ENCODE measurements around the gene RPA3.

Gene RPA3

DNA sequence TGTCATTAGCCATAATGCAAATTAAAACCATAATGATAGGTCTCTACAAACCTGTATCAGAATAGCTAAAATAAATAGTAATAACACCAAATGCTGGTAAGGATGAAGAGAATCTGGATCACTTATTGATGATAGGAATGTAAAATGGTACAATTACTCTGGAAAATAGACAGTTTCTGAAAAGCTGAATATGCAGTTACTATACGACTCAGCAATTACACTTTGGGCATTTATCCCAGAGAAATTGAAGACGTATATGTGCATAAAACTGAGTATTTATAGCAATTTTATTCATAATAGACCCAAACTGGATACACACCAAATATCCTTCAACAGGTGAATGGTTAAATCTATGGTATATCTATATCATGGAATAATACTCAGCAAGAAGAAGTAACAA lies 7.9 kb downstream of the RPA3 start:
- DNase-seq (ENCODE audit: low spot score), result no peak
- TF ChIP-seq, protein P1, sequence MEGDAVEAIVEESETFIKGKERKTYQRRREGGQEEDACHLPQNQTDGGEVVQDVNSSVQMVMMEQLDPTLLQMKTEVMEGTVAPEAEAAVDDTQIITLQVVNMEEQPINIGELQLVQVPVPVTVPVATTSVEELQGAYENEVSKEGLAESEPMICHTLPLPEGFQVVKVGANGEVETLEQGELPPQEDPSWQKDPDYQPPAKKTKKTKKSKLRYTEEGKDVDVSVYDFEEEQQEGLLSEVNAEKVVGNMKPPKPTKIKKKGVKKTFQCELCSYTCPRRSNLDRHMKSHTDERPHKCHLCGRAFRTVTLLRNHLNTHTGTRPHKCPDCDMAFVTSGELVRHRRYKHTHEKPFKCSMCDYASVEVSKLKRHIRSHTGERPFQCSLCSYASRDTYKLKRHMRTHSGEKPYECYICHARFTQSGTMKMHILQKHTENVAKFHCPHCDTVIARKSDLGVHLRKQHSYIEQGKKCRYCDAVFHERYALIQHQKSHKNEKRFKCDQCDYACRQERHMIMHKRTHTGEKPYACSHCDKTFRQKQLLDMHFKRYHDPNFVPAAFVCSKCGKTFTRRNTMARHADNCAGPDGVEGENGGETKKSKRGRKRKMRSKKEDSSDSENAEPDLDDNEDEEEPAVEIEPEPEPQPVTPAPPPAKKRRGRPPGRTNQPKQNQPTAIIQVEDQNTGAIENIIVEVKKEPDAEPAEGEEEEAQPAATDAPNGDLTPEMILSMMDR (IDR thresholded peaks at IDR 0.05; ENCODE audit: extremely low read depth, missing control alignments), result no peak

DNA sequence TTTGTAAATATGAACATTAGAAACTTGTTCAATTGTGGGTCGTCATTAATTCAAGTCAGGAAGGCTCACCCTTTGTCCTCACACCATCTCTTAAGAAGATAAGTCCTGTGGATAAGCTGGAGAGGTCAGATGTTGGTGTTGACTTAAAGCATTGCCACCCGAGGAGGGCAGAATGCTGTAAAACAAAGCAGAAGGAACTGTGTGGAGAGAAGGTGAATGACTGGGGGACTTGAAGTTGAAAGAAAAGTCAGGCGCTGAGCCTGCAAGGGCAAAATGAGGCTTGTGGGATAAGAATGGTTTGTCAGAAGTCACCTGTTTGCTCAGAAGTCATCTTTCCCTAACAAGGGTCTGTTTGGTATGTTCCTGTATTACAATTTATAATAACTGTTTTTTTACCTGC lies 9.1 kb downstream of the RPA3 start:
- TF ChIP-seq, protein P1 (IDR thresholded peaks at IDR 0.05; ENCODE audit: extremely low read depth, missing control alignments), result no peak

DNA sequence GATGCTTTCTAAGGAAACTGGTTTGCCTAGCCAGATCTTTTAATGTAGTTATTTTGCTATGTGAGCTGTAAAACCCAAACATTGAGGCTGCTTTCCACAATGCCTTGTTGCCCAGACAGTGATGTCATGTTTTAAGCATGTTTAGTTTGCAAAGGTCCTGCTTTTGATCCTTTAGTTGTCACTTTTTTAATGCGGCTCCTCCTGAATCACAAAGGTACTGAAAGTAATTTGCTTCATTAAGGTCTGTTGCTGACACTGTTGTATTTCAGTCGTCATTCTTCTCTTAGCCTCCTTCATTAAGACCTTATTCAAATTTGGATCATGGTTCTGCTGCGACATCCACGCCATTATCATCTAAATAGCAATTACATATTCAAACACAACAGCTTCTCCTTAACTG lies 10.6 kb downstream of the RPA3 start:
- DNase-seq (ENCODE audit: low spot score), result no peak
- TF ChIP-seq, protein P1 (IDR thresholded peaks at IDR 0.05; ENCODE audit: extremely low read depth, missing control alignments), result no peak

More for the DNA sequence above, 9.1 kb downstream of the RPA3 start:
- DNase-seq (ENCODE audit: low spot score), result no peak

DNA sequence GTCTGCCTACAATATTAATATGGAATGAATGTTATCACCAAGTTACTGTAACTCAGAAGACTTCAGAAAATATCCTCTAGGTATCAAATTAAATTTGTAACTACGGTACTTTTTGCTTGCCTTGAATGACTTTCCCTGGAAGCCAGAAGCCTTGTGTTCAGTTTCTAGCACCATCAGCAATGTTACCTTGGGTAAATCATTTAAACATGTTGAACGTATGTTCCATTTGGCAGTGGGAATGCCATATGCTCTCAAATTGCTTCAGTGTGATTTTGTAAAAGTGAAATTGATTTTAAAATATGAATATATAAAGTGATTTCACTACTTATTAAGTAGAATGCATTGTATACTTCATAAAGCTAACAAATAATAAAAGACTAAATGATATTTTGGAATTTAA lies 11.2 kb downstream of the RPA3 start:
- no peak for DNase-seq (ENCODE audit: low spot score)
- TF ChIP-seq, protein P1 (IDR thresholded peaks at IDR 0.05; ENCODE audit: extremely low read depth, missing control alignments), result no peak

DNA sequence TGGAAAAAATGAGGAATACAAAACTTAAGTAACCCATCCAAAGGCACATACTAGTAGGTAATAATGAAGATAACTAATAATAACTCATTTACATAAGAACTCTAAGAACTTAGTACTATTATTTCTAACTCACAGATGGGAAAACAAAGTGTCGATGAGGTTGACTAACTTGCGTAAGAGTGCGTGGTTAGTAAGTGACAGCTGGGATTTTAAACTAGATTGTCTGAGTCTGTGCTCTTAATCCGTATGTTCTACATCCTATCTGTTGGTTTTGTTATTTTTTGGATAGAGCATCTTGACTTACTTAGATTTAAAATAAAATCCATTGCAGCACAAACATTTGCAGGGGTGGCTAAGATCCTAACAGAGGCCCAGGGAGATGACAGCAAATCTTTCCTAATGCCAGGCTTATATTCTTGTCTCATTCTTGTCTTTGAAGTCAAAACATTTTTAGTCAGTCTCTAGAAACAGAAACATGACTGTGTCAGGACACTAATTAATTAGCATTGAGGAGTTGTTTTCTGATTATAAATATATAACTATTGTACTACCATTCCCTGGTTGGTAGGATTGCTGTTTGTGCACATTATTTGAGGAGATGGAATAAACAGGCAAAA lies 11.7 kb downstream of the RPA3 start:
- TF ChIP-seq, protein P1 (IDR thresholded peaks at IDR 0.05; ENCODE audit: extremely low read depth, missing control alignments), result no peak
- no peak for DNase-seq (ENCODE audit: low spot score)

DNA sequence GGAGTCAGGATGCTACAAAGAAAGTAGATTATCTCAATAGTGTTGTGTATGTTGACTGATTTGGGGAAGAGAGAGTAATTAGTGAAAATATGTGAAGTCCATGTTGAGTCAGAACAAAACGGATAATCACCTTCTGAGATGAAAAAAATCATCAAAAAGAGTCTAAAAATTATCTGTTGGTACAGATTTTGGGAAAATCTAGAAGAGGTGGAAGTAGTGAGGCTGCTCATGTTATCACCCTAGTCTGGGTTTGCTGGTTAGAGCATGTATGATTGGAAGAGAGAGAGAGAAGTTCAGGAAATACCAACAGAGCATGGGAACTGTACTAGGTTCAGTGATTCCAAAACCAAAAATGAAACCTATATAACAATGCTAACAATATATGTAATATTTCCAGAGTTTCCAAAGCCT lies 12.3 kb downstream of the RPA3 start:
- TF ChIP-seq, protein P1 (IDR thresholded peaks at IDR 0.05; ENCODE audit: extremely low read depth, missing control alignments), result no peak
- peak; percentile 20 for DNase-seq (ENCODE audit: low spot score)

DNA sequence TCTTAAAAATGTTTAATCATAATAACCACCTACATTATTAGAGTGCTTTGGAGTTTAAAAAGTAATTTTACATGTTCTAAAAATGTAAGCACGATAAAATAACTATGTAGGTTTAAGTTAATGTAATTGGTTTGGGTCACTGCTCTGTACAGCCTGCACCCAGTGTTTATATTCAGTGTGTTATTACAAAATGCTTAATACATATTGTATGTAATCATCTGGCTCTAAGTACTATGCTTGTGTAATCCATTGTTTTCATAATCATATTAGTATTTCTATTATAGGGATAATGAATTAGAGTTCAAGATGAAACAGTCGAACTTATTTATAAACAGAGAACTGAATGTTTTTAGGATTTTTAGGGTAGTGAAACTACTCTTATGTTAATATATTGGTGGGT lies 13.1 kb downstream of the RPA3 start:
- no peak for DNase-seq (ENCODE audit: low spot score)
- TF ChIP-seq, protein P1 (IDR thresholded peaks at IDR 0.05; ENCODE audit: extremely low read depth, missing control alignments), result no peak

All from GM20000 (cell line).